ENCODE measurements around the gene MCC.
"Not testable (repeated sequence)": the region's sequence is repeated elsewhere in the genome, so short reads cannot be mapped to it uniquely, and the experiment has no call there.

The MCC gene

DNA sequence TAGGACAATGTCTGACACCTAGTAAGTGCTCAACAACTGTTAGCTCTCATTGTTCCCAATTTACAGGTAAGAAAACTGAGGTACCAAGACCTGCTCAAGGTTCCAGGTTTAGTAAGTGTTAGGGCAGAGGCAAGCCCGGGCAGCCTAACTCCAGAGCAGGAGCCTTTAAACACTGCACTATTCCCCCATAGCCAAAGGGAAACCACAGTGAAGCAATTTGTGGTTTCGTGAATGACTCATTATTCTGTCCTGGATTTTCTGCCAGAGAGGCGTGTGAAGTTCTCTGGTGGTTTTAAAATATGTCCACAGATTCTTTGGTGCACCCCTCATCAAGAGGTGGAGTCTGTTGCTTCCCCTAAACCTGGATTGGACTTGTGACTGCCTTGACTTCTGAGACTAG is 1.0 kb upstream of the MCC start:
- peak; percentile 70 to 80 for DNase-seq

DNA sequence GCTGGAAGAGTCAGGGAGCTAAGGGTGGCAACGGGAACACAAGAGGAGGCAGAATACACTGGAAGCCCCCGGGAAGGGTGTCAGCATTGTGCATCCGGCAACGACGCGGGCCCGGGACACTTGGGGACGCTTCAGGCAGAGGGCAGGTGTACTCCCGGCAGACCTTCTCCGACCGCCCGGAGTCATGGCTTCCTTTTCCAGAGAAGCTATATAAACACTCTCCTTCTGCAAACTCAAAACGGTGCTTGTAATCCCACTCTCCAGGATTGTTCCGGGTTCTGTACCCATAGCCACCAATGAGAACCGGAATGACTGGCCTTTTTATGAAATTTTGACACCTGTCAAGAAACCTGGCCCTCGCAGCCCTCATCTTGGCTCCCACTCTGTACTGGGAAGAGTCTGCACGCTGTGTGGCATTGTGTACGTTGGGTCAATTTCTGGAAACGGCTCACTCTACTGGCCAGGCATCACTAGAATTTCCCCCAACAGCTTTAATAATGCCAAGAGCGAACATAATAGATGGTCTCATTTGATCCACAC is 462 bp upstream of the MCC start:
- no peak for DNase-seq

DNA sequence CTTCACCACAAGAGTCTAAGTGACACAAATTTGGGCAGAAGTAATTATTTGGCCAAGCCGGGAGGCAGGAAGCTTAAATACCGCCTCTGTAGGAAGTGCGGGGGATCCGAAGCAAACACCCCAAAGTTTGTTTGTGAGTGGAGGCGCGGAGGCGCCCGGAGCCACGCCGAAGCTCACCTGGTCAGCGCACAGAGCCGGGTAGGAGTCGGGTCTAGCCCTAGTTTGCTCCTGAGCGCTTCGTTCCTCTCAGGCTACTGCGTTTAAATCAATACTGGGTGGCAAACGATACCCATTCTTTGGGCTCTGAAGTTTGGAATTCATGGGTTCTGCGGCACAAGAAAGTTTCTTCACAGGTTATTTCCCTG is 855 bp downstream of the MCC start:
- DNase-seq: no peak

DNA sequence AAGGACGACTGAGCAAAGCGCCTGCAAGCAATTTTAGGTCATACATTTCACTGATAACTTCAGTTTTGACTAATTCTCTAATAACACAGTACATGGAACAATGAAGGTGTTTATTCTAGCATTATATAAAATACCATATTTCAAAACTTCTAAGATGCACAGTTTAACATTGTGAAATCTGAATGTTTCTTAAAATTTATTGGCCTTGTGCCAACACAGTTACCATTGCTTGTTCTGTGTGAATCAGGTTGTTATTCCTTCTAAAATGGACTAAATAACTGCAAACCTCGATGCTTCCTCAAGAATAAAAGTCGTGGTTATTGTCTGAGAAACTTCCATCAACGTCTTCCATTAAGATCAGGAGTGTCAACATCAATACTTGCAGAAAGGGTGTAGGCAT is 8.0 kb downstream of the MCC start:
- DNase-seq: no peak

DNA sequence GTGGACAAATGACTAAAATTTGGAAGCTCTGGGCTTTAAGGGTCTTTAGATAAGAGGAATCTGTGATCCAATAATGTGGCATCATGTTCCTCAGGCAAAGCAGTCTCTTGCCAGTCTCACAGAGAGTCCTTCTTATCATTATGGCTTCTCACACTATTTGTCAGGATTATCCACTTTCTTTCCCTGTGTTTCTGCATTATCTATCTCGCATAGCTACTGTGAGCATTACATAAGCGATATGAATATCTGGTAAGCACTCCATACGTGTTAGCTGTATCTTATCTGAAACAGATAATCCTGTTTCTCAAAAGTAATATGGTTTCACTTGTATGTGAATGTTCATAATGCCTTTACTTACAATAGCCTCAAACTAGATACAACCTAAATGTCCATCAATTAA is 9.6 kb downstream of the MCC start:
- no peak for DNase-seq

DNA sequence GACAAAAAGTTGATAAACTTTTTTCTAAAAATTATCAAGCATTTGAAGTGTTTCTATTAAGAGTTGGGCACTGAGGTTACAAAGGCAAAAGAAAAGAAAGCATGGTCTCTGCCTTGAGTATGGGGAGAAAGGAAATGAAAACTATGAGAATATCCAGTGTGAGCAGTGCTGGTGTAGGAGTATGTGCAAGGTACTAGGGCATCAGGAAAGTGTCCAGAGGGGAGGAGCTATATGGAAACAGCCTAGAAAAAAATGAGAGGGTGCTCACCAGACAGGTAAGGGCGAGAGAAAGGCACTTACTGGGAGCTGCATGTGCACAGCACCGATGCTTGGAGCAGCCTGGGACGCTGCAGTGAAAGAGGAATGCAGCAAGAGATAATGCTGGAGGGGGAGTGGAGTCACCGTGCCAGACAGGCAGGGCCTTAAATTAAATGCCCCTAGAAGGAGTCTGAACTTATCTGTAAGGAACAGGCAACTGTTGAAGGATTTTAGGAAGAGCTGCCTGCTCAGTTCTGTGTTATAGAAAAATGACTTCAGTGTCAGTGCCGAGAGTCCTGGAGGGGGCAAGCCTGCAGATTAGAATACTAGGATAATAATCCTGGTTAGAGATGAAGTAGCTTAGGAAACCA is 14.0 kb downstream of the MCC start:
- no peak for DNase-seq

DNA sequence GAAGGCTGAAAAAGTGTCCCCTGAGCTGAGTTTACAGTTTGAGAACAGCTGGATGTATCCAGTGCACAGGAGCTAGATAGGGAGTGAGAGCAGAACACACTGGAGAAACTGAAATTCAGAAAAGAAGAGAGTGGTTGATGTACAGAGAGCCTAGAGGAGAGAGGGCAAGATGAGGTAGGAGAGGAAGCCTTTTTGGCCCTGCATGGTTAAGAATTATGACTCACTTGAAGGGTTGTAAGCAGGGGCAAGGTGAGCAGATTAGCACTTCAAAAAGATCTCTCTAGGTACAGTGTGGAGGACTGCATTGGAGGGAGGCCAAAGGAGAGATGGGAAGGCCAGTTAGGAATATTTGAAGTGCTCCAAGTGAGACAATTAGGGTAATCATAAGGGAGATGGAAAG is 25.2 kb downstream of the MCC start:
- DNase-seq: no peak

DNA sequence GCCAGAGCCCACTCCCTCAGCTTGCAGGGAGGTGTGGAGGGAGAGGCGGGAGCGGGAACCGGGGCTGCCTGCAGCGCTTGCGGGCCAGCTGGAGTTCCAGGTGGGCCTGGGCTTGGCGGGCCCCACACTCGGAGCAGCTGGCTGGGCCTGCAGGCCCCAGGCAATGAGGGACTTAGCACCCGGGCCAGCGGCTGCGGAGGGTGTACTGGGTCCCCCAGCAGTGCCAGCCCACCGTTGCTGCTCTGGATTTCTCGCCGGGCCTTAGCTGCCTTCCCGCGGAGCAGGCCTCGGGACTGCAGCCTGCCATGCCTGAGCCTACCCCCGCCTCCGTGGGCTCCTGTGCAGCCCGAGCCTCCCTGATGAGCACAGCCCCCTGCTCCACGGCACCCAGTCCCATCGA is 31.1 kb downstream of the MCC start:
- DNase-seq: not testable (repeated sequence)

DNA sequence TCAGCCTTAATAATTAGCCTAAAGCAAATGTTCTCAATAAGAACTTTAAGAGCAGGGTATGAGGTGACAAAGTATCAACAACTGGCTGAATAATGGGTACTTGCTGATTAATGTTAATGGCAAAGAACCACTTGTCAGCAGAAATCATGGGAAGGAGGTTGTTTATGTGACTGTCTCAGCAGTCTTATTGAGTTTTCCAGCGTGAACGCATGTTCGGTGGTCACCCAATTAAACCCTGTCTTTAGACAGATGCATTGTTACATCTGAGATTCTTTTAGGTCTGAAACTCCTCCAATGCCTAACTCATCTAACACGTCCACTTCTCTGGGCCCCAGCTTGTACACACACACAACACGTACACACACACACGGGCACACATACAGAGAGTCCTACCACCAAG is 35.3 kb downstream of the MCC start:
- DNase-seq: no peak

DNA sequence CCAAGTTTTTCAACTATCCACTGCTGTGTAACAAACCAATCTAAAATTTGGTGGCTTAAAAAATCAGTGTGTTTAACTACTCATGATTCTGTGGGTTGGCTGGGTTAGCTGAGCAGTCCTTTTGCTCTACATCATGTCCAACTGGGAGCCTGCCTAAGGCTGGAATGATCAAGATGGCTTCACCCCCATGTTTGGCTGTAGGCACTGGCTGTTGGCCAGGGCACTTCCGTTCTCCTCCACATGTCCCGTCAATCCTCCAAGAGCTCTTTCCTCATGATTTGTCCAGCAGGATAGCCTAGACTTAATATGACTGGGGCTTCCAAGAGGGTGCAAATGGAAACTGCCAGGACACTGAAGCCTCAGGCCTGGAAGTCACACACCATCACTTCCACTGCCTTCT is 36.5 kb downstream of the MCC start:
- DNase-seq: no peak

DNA sequence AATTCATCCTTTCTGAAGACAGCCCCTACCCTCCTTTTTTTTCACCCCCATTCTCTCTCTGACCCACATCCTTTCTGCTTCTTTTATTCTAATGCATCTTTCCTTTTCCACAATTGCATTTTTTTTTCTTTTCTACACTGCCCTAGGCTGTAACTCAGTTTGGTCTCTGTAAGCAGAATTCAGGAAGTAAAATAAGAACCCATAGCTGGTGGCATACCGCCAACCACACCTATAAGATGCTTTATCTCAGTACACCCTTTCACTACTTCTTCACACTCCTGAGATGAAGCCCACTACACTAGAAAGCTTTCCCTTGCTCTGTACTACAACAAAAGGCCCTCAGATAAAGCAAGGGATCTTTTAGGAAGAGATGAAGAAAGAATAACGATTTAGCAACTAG is 37.3 kb downstream of the MCC start:
- no peak for DNase-seq

DNA sequence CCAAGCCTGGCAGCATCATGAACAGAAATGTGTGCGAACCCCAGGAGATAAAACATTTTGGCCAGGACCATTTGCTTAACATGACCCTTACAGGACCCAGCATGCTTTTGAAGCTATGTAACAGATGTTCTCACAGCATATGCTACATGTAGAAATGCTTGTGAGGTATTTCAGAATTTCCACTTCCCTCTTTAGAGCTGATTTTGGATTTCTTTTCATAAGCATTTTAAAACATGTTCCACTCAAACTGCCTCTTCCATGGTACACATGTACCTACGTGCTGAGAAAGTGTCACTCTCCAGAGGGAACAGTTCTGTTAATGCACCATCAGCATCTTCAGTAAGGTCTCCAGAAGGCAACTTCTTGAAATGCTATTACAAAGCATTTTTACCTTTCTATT is 37.8 kb downstream of the MCC start:
- DNase-seq: no peak

DNA sequence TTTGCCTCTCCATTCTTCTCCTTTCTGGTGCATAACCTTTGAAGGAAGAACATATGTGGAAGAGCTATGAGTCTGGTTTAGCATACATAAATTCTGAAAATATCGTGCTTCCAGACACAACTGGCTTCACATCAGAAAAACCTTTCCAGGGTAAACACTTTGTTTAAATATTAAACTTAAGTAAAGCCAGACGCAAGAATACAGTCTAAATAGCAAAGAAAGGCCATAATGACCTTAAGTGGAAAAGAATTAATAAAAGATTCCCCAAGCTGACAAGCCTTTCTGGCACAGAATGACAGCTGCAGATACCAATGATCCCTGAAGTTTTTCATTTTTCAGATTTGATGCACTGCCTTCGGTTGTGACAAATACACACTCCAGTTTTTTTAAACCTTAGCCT is 40.0 kb downstream of the MCC start:
- no peak for DNase-seq

DNA sequence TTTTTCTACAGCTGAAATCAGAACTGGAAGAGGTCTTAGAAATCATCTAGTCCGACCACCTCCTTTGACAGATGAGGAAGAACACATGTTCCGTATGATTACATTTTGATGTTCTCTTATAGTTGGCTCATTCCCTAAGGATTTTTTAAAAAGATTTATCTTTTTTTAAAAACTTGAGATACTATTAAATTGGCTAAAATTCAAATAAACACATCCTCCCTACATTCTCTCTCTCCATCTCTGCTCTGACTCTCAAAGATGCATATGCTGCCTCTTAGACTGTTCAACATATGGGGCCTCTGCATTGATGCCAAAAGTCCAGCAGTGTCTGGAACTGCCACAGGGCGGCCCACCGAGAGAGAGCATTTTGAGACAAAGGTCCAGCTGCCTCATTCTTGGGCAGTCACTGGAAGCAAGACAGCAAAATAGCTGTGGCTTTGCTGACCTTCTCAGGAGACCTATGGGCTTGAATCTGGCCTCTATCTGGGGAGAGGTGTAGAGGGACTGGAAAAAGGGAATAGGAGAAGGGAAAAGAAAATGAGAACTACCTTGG is 40.7 kb downstream of the MCC start:
- no peak for DNase-seq

DNA sequence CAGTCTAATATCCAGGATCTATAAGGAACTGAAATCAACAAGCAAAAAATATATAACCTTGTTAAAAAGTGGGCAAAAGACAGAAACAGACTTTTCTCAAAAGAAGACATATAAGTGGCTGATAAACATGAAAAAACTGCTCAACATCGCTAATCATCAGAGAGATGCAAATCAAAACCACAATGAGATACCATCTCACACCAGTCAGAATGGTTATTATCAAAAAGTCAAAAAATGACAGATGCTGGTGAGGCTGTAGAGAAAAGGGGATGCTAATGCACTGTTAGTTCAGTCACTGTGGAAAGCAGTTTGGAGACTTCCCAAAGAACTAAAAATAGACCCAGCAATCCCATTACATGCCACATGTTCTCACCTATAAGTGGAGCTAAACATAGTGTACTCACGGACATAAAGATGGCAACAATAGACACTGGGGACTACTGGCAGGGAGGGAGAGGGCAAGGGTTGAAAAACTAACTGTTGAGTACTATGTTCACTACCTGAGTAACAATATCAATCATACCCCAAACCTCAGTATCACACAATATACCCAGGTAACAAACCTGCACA is 41.8 kb downstream of the MCC start:
- no peak for DNase-seq

DNA sequence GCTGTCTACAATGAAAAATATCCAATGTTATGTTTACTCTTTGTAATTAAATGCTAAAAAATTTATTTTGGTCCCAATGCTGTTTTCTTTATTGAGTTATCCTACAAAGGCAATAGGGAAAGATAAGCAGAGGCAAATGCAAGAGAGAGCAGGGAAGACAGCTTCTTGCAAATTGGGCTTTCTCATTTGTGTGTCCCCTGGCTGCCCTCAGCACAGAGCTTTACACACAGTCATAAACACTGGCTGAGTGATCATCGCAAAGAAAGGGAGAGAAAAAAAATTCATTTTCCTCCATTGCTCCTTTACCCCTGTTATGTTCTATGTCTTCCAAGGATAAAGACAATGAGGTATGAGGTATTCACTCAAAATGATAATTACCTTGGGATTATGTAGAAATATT is 51.1 kb downstream of the MCC start:
- DNase-seq: no peak

DNA sequence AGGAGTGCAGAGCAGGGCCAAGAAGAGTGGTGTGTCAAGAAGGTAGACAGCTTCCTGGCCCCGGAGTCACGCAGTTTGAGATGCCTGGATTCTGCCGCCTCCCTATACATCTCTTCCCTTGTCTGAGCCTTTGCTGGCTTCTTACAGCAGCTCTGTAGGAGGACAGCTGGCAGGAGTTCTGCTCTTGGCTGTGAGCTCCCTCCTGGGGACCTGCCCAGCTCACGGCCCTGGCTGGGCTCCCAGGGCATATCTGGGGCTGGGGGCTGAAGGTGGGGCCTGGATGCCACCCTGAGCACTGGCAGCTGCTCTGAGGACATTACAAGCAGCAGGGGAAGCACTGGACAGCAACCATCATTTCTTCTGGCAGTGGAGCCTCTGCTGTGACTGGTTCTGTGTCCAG is 52.7 kb downstream of the MCC start:
- no peak for DNase-seq

DNA sequence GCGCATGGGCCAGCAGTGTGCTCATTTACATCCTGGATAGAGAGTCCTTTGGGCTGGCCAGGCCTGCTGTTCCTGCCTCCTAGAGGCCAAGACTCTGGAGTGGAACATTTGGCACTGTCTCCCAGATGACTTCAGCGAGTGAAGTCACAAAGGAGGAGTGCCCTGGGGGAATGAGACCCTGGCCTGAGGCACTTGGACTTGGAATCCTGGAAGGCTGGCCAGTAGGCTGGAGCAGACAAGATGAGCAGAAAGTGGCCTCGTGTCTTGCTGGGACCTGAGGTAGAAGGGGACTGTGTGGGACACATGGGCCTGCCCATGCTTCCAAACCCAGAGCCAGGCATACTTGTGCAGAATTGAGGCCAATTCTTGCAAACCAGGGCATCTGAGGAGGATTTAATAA is 53.4 kb downstream of the MCC start, which contains the start of gene TSSK1B:
Gene TSSK1B (minus strand): TSS at position 101 of the 400 bp plus-strand sequence. CDS start 150 bp downstream, outside the sequence.
- DNase-seq: no peak

DNA sequence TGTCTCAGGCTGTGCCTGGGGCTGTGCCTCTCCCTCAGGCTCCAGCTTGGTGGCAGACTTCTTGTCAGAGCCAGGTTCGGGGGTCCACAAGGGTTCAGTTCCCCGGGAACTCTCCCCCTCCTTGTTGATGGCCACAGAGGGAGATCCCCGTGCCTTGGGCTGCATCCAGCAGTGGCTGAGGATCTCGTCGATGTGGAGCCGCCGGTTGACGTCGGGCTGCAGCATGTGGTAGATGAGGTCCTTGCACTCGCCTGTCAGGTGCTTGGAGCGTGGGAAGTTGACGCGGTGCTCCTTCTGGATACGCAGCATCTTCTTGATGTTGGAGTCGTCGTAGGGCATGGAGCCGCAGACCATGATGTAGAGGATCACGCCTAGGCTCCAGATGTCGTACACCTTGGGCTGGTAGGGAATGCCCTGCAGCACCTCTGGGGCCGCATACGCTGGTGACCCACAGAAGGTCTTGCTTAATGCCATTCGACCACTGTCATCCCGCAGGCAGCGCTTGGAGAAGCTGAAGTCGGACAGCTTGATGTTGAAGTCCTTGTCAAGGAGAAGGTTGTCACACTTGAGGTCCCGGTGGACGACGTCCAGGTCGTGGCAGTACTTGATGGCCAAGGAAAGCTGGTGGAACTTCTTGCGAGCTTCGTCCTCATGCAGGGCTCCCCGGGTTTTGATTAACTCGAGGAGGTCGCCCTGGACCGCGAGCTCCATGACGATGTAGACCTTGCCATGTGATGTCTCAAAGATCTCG is 54.2 kb downstream of the MCC start:
- DNase-seq: no peak

DNA sequence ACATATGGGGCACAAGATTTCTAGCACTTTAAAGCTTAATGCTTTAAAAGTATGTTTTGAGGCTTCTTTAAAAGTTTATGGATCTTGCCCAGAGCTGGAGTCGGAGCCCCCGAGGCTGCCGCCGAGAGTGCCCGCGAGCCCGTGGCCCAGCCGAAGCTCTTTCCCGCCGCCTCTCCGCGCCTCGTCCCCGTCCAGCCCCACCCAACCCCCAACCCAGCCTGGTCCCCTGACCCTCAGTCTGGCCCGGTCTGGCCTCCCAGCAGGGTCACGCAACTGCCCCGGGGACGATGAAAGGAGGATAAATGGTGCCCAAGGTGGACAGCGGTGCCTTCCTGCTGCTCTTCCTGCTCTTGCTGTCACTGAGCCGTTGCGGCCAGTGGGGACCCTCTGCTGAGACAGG is 55.2 kb downstream of the MCC start:
- no peak for DNase-seq

DNA sequence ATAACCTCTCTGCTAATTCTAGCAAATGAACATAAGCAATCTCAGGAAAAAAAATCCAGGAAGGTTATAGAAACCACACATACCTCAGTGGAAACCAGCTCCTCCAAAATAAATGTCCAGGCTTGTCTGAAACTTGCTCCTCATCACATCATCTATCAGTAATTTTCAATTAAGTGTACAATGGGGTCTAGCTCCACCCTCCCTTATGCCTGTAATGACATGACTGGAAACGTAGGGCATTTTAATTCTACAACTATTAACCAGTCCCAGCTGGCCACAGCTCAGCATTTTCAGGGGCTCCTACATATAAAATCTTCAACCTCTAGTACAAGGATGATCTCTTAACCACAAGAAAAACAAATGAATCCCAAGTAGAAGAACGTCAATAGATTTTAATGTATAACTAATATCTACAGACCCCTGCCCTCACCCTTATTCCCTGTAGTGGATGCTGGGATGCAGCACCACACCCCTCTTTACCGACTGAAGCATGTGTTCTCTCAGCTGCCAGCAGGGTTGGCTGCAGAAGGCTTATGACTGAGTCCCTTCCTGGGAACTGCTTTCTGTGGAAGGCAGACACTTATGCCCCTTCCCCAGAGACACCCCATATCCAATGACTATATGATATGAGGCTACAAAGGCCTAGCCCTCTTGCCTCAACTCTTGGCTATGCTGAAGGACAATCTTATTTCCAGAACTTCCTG is 60.2 kb downstream of the MCC start:
- no peak for DNase-seq

DNA sequence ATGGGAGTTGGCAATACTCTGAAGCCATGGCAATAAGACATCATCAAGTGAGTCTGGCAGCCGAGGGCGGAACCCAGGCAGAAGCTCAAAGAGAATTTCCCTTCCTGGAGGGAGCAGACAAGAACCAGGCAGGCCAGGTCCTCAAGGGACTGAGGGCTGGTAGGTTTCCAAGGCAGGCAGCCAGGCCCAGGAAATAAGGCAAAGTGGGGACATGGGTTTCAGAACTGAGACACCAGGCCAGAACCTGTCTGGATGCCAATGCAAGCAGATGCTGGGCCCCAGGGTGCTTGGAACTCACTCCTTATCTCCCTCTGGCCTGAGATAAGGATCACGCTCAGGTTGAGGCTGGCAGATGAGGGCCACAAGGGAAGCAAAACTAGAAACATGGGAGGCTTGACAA is 62.3 kb downstream of the MCC start:
- no peak for DNase-seq

DNA sequence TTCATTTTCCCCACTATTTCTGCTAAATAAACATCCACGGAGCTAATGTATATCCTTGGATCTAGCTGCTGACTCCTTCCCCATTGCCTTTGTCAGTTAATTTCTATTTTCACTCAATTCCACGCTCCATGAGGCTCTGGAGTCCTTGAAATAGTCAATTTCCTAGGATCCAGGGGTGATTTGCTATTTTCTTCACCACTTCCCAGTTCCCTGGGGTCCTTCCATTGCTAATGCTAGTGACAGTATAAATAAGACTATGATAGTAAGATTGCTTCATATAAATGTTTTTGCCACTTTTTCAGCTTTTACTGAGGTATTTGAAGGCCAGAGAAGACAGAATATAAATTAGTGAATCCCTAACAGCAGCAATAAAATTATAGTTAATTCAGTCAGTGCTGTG is 66.6 kb downstream of the MCC start:
- DNase-seq: no peak

All from inflammatory macrophage (primary cell).